Measurements from ENCODE around the gene SBK3. TPM values are rescaled to one million over a fixed set of nuclear protein-coding genes. Genes with fewer than 3 reads are reported as not detected.

Gene SBK3, protein sequence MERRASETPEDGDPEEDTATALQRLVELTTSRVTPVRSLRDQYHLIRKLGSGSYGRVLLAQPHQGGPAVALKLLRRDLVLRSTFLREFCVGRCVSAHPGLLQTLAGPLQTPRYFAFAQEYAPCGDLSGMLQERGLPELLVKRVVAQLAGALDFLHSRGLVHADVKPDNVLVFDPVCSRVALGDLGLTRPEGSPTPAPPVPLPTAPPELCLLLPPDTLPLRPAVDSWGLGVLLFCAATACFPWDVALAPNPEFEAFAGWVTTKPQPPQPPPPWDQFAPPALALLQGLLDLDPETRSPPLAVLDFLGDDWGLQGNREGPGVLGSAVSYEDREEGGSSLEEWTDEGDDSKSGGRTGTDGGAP
- 0.71 and 0.88 TPM in 2 replicates for total RNA-seq
- not detected in 2 replicates for polyA plus RNA-seq

DNA sequence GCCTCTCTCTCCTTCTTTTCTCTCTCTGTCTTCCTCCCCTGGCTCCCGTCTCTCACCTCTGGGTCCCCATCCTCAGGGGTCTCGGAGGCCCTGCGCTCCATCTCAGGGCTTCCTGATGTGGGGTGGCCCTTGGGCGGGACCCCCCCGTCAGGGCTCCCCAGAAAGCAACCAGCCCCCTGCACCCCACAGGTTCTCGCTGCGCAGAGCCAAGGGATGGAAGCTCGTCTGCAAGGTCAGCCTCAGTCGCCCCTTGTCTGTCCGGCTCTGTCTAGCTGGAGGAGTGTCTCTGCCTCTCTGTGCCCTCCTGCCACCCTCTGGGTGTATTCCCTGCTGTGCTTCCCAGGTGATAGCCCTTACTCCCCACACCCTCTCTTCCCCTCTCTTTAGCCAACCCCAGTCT is at the start of gene SBK3:
SBK3 (minus strand) TSS at position 101 of the 400 bp plus-strand sequence; CDS start at position 101, 0 bp downstream.
- TF ChIP-seq, protein P1, sequence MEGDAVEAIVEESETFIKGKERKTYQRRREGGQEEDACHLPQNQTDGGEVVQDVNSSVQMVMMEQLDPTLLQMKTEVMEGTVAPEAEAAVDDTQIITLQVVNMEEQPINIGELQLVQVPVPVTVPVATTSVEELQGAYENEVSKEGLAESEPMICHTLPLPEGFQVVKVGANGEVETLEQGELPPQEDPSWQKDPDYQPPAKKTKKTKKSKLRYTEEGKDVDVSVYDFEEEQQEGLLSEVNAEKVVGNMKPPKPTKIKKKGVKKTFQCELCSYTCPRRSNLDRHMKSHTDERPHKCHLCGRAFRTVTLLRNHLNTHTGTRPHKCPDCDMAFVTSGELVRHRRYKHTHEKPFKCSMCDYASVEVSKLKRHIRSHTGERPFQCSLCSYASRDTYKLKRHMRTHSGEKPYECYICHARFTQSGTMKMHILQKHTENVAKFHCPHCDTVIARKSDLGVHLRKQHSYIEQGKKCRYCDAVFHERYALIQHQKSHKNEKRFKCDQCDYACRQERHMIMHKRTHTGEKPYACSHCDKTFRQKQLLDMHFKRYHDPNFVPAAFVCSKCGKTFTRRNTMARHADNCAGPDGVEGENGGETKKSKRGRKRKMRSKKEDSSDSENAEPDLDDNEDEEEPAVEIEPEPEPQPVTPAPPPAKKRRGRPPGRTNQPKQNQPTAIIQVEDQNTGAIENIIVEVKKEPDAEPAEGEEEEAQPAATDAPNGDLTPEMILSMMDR (IDR thresholded peaks at IDR 0.05; ENCODE audit: low read depth, low read length), result no peak
- H3K36me3 ChIP-seq, result no peaks in the 10 kb centered on the region
- no peaks in the 10 kb centered on the region for H3K9me3 ChIP-seq (ENCODE audit: low read depth)
- H3K4me3 ChIP-seq, result no peak within 1 kb of the TSS
- H3K27me3 ChIP-seq, result no peaks in the 10 kb centered on the region
- peaks cover 17% of the 10 kb centered on the region for H3K4me1 ChIP-seq (ENCODE audit: low read depth)
- no peak for DNase-seq (ENCODE audit: low read depth in 1 of 2, low spot score in 1 of 2)
- H3K27ac ChIP-seq, result peak within 1 kb of the TSS; percentile 43

DNA sequence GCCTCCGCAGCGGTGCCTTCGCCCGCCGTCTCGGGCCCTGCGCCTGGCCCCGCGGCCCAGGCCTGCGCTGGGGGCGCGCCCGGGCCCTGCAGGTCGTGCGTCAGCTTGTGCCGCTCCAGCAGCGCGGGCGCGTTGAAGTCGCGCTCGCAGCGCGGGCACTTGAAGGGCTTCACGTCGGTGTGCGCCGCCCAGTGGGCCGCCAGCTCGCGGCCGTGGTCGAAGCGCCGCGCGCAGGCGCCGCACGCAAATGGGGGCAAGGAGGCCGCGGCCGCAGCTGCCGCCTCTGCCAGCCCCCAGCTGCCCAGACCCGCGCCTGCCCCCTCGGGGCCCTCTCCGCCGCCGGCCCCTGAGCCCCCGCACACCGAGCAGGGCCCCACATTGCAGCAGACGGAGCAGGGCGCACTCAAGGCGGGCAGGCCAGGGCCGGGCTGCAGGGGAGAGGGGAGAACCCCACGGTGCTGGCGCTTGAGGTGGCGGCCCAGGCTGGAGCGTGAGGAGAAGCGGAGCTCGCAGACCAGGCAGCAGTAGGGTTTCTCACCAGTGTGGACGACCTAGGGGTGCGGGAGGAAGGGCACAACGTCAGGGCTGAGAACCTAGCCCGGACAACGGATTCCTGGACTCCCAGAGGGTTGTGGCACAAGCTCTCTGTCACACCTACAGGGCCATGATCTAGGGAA is 47.9 kb upstream of the SBK3 start:
- no peak overlapping the region for H3K27ac ChIP-seq
- no peaks in the 10 kb centered on the region for H3K4me1 ChIP-seq (ENCODE audit: low read depth)
- DNase-seq (ENCODE audit: low read depth in 1 of 2, low spot score in 1 of 2), result no peak
- TF ChIP-seq, protein P1 (IDR thresholded peaks at IDR 0.05; ENCODE audit: low read depth, low read length), result no peak
- peaks cover 9% of the 10 kb centered on the region for H3K36me3 ChIP-seq
- H3K9me3 ChIP-seq (ENCODE audit: low read depth), result no peaks in the 10 kb centered on the region
- no peaks in the 10 kb centered on the region for H3K27me3 ChIP-seq
- H3K4me3 ChIP-seq, result no peak overlapping the region

DNA sequence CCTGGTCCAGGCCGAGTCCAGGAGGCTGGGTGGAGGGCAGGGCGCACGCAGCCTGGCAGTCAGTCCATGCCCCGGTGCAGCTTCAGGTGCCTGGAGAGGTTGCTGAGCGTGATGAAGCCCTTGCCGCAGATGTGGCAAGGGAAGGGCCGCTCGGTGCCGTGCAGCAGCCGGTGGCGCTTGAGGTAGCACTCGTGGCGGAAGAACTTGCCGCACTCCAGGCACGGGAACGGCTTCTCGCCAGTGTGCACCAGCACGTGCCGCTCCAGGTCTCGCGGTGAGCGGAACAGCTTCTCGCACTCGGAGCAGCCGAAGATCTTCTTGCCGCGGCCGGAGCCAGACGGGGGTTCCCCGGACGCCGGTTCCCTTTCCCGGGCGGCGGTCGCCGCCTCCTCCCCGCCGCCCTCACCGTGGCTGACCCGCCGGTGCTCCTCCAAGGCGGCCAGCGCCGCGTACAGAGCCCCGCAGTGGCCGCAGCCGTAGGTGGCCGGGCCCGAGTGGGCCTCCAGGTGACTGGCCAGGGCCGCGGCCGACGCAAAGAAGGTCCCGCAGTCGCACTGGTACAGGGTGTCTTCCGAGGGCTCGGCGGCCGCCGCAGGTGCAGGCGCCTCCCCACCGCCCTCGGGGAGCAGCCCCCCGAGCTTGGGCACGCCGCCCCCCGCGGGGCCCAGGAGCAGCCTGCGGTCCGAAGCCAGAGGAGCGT is 47.2 kb upstream of the SBK3 start:
- TF ChIP-seq, protein P1 (IDR thresholded peaks at IDR 0.05; ENCODE audit: low read depth, low read length), result no peak

DNA sequence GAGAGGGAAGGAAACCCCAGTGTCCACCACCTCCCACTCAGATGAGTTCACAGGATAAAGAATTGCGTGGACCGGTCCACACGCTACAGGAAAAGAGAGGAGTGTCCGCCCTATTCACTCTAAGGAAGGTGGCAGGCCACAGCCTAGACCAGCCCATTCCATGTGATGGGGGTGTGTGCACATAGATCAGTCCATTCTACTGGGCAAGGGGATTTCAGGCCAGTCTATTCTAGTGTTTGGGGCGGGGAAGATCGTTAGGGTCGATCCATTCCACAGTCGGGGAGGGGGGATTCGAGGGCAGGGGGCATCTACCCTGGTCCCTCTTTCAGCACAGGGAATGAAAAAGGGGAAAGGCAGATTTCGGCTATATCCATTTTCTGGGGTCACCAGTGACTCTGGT is 46.2 kb upstream of the SBK3 start:
- Histone ChIP-seq H3K36me3 (peaks cover 9% of the 10 kb centered on the region), H3K9me3 (ENCODE audit: low read depth) (no peaks in the 10 kb centered on the region), H3K4me1 (ENCODE audit: low read depth) (peaks cover 3% of the 10 kb centered on the region), H3K27ac (no peak overlapping the region), H3K4me3 (no peak overlapping the region), H3K27me3 (no peaks in the 10 kb centered on the region)
- no peak for DNase-seq (ENCODE audit: low read depth in 1 of 2, low spot score in 1 of 2)
- TF ChIP-seq, protein P1 (IDR thresholded peaks at IDR 0.05; ENCODE audit: low read depth, low read length), result no peak

More for the DNA sequence above, 47.2 kb upstream of the SBK3 start:
- no peaks in the 10 kb centered on the region for H3K4me1 ChIP-seq (ENCODE audit: low read depth)
- no peak overlapping the region for H3K27ac ChIP-seq
- H3K36me3 ChIP-seq, result peaks cover 9% of the 10 kb centered on the region
- no peak for DNase-seq (ENCODE audit: low read depth in 1 of 2, low spot score in 1 of 2)
- no peaks in the 10 kb centered on the region for H3K27me3 ChIP-seq
- H3K9me3 ChIP-seq (ENCODE audit: low read depth), result no peaks in the 10 kb centered on the region
- H3K4me3 ChIP-seq, result no peak overlapping the region

DNA sequence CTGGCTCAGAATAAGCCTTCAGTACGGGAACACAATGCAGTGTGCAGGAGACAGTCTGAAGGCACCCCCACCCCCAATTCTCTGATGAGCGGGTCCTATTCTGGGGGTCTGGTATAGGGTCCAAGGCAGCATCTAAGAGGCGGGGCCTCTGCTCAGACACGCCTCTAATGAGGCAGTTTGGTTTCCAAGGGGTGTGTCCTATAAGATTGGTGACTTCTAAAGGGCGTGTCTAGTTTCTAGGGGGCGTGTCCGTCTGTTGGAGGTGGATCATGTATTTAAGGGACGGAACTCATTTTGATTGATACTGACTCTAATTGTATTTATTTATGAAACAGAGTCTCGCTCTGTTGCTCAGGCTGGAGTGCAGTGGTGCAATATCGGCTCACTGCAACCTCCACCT is 45.3 kb upstream of the SBK3 start:
- DNase-seq (ENCODE audit: low read depth in 1 of 2, low spot score in 1 of 2), result peak in 1 of 2 donors; percentile 9
- TF ChIP-seq, protein P1 (IDR thresholded peaks at IDR 0.05; ENCODE audit: low read depth, low read length), result no peak
- no peak overlapping the region for H3K27ac ChIP-seq

More for the DNA sequence above, 45.3 kb upstream of the SBK3 start:
- Histone ChIP-seq H3K4me1 (ENCODE audit: low read depth) (peaks cover 7% of the 10 kb centered on the region), H3K9me3 (ENCODE audit: low read depth) (no peaks in the 10 kb centered on the region), H3K4me3 (no peak overlapping the region), H3K36me3 (peaks cover 5% of the 10 kb centered on the region), H3K27me3 (no peaks in the 10 kb centered on the region)

All from cardiac muscle cell (in vitro differentiated cells and primary cell).